ENCODE measurements around the gene TNNC2. TPM values are rescaled to one million over a fixed set of nuclear protein-coding genes. Genes with fewer than 3 reads are reported as not detected.

The TNNC2 gene
- polyA plus RNA-seq, 2 of the 4 experiments (the other 2 are of a cell fraction), result 0.23 TPM; not detected in 1

- FAIRE-seq, result no peak
- H3K4me1 ChIP-seq, result peaks cover 2% of the 10 kb centered on the region; the same call in 1 of the 3 replicates
- CTCF ChIA-PET, result interaction anchor here (0.9 to 1.5 kb wide), 4 partner anchors 9 to 119 kb away, joined by 3 to 4 read pairs (median 3); no protein-coding TSS in a partner anchor
- no peak for DNase-seq (ENCODE audit: low read depth in 1 of 2, low spot score in 1 of 2)
- TF ChIP-seq MAZ (IDR thresholded peaks at IDR 0.05; ENCODE audit: borderline replicate concordance, low read depth, low read length) (no peak), ELK1 (IDR thresholded peaks at IDR 0.05; ENCODE audit: low read depth, low read length) (no peak), FOSL2 (IDR thresholded peaks at IDR 0.05) (no peak), FOSL2 (CRISPR knock-in tag; IDR thresholded peaks at IDR 0.05) (no peak), JUNB (IDR thresholded peaks at IDR 0.05) (no peak), RCOR1 (IDR thresholded peaks at IDR 0.05; ENCODE audit: low read depth, low read length) (no peak), REST (IDR thresholded peaks at IDR 0.05) (no peak), ZC3H11A (IDR thresholded peaks at IDR 0.05) (no peak), EP300 (IDR thresholded peaks at IDR 0.05) (no peak), HDAC2 (IDR thresholded peaks at IDR 0.05) (no peak), NR3C1 (IDR thresholded peaks at IDR 0.05) (no peak), HOXA7 (CRISPR knock-in tag; IDR thresholded peaks at IDR 0.05) (no peak), RARB (CRISPR knock-in tag; IDR thresholded peaks at IDR 0.05) (no peak), E2F6 (IDR thresholded peaks at IDR 0.05; ENCODE audit: borderline replicate concordance, low read depth) (no peak), SMC3 (IDR thresholded peaks at IDR 0.05) (no peak), NPAS2 (CRISPR knock-in tag; IDR thresholded peaks at IDR 0.05; ENCODE audit: borderline replicate concordance) (no peak), JUN (IDR thresholded peaks at IDR 0.05) (no peak), HOXB5 (CRISPR knock-in tag; IDR thresholded peaks at IDR 0.05) (no peak), FOSB (CRISPR knock-in tag; IDR thresholded peaks at IDR 0.05) (no peak), POLR2AphosphoS2 (conservative IDR thresholded peaks at IDR 0.05; ENCODE audit: low read length) (no peak)
- 90% methylated on average over 1 of the region's 1 CpG for WGBS (ENCODE audit: missing lambda C conversion rate)
- no peak for ATAC-seq
- no peak overlapping the region for H3K4me2 ChIP-seq
- POLR2A ChIA-PET, result no interaction called here
- no peak overlapping the region for H3K27ac ChIP-seq
- no peak overlapping the region for H3K4me3 ChIP-seq
- no peaks in the 10 kb centered on the region for H3K9me3 ChIP-seq
Observed at GRCh38 chr20:45850926-45851325, 23.8 kb upstream of the TNNC2 start.

GRCh38 chr20:45850238-45850637 lies 23.1 kb upstream of the TNNC2 start:
- WGBS (ENCODE audit: missing lambda C conversion rate), result 94% methylated on average over 2 of the region's 2 CpGs
- no peak for ATAC-seq

More at GRCh38 chr20:45850238-45850637, 23.1 kb upstream of the TNNC2 start:
- FAIRE-seq (no peak), DNase-seq (ENCODE audit: low read depth in 1 of 2, low spot score in 1 of 2) (no peak)
- Histone ChIP-seq H3K4me2 (no peak overlapping the region), H3K4me1 (no peaks in the 10 kb centered on the region), H3K27ac (no peak overlapping the region), H3K4me3 (no peak overlapping the region), H3K9me3 (no peaks in the 10 kb centered on the region)
- CTCF ChIA-PET, result interaction anchor here (1.3 to 1.5 kb wide), 2 partner anchors 20 to 39 kb away, joined by 3 to 4 read pairs; no protein-coding TSS in a partner anchor
- TF ChIP-seq CBX8 (IDR thresholded peaks at IDR 0.05), result no peak
- TF ChIP-seq EHF (CRISPR knock-in tag; IDR thresholded peaks at IDR 0.05), result no peak
- POLR2A ChIA-PET, result interaction anchor here (0.7 kb wide), 1 partner anchor 16 kb away, joined by 3 read pairs; the partner anchor contains the start of gene SNX21
